ENCODE results near the gene AGBL1. TPM values are rescaled to one million over a fixed set of nuclear protein-coding genes. Genes with fewer than 3 reads are reported as not detected.
"Not testable (repeated sequence)": the region's sequence is repeated elsewhere in the genome, so short reads cannot be mapped to it uniquely, and the experiment has no call there.

The AGBL1 gene
- total and polyA plus RNA-seq, 7 donors, result 0.96 to 34.8 (median 6.6) TPM

DNA sequence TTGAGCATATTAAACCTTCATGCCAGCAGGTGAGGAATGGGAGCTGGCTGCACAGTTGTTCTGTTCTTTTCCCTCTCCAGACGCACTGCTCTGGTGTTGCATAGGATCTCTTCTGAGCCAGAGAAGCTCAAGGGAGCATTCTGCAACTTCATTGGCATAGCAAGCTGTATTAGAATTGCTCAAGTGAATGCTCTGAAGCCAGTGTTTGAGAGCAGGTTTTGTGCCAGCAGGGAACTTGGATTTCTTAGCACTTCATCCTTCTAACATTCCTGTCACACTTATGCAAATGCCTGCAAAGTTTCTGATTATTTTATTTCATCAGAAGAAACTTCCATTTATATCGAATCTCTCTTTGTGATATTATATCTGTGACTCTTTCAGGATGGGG is 366.6 kb downstream of the AGBL1 start:
- DNase-seq, result no peak
- 56 to 78% (median 59%) methylated on average over 2 of the region's 2 CpGs for WGBS, 3 donors
- TF ChIP-seq, protein P1, sequence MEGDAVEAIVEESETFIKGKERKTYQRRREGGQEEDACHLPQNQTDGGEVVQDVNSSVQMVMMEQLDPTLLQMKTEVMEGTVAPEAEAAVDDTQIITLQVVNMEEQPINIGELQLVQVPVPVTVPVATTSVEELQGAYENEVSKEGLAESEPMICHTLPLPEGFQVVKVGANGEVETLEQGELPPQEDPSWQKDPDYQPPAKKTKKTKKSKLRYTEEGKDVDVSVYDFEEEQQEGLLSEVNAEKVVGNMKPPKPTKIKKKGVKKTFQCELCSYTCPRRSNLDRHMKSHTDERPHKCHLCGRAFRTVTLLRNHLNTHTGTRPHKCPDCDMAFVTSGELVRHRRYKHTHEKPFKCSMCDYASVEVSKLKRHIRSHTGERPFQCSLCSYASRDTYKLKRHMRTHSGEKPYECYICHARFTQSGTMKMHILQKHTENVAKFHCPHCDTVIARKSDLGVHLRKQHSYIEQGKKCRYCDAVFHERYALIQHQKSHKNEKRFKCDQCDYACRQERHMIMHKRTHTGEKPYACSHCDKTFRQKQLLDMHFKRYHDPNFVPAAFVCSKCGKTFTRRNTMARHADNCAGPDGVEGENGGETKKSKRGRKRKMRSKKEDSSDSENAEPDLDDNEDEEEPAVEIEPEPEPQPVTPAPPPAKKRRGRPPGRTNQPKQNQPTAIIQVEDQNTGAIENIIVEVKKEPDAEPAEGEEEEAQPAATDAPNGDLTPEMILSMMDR (IDR thresholded peaks at IDR 0.05), result no peak
- no peak overlapping the region for H3K27ac ChIP-seq
- no peaks in the 10 kb centered on the region for H3K27me3 ChIP-seq (ENCODE audit: insufficient read depth in 3 of 3, low read length in 2 of 3)
- no peaks in the 10 kb centered on the region for H3K36me3 ChIP-seq (ENCODE audit: insufficient read depth in 1 of 2, low read depth in 1 of 2)
- no peaks in the 10 kb centered on the region for H3K9me3 ChIP-seq
- intact Hi-C loops (cut with DNase I), result no loop called here
- ATAC-seq, result no peak
- H3K4me1 ChIP-seq, result no peaks in the 10 kb centered on the region
- H3K4me3 ChIP-seq, result no peak overlapping the region

DNA sequence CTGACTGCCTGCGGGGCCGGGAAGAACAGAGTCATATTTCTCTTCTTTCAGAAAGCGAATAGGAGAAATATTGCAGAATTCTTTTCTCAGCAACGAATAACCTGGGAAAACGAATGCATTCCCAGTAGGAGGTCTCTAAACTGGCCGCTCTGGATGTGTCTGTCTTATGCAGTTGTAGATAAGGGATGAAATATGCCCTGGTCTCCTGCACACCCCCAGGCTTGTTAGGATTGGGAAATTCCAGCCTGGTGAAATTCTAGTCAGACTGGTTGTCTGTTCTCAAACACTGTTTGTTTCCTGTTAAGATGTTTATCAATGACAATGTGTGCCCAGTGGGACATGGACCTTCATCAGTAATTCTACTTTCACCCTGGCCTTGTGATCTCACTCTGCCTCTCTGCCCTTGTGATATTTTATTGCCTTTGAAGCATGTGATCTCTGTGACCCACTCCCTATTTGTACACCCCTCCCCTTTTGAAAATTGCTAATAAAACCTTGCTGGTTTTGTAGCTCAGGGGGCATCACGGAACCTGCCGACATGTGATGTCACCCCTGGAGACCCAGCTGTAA is 385.9 kb downstream of the AGBL1 start:
- DNase-seq; H3K4me3 ChIP-seq; ATAC-seq; H3K36me3 ChIP-seq (ENCODE audit: insufficient read depth in 1 of 2, low read depth in 1 of 2); H3K27me3 ChIP-seq (ENCODE audit: insufficient read depth in 3 of 3, low read length in 2 of 3); H3K4me1 ChIP-seq; intact Hi-C loops (cut with DNase I); H3K27ac ChIP-seq; H3K9me3 ChIP-seq: not testable (repeated sequence)
- 88 to 89% (median 88%) methylated on average over 8 of the region's 8 CpGs for WGBS, 3 donors

DNA sequence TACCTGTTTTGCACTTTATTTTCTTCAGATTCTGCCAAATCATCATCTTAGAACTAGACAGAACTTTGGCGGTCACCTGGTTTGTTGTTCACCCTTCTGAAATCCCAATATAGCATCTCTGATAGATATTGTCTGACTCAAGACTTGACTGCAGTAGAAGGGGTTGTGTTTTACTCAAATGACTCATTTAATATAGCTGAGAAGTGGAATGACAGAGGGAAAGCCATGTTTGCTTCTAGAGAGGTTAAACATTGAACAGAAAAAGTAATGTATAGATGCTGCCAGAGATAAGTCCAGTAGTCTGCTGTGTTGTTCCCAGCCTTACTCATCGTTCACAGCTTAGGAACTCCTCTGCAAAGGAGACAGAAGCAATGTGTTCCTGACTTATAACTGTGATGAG is 402.0 kb downstream of the AGBL1 start:
- 86 to 89% (median 88%) methylated on average over 2 of the region's 2 CpGs for WGBS, 3 donors
- intact Hi-C loops (cut with DNase I), result no loop called here

DNA sequence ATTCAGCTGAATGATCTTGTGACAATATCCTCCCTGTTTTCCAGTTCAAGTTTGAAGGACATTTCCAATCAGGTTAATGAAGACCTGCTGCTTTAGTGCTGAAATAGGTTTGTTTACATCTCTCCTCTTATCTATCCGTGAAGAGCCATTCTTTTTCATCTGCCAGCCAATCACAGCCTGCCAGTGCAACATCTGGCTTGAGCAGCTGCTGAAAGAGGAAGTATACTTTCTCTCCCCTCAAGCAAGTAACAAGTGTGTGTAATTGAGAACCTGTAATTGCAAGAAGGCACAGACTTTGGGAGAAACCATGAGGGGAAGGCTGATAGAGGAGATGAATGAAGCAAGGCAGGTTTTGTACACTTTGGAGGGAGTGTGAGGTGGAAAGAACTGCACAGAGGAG is 404.3 kb downstream of the AGBL1 start:
- TF ChIP-seq, protein P1 (IDR thresholded peaks at IDR 0.05), result no peak
- no peaks in the 10 kb centered on the region for H3K36me3 ChIP-seq (ENCODE audit: insufficient read depth in 1 of 2, low read depth in 1 of 2)
- H3K27me3 ChIP-seq (ENCODE audit: insufficient read depth in 3 of 3, low read length in 2 of 3), result no peaks in the 10 kb centered on the region
- ATAC-seq (no peak), DNase-seq (no peak)
- H3K9me3 ChIP-seq, result no peaks in the 10 kb centered on the region
- intact Hi-C loops (cut with DNase I), result no loop called here
- H3K4me1 ChIP-seq, result no peaks in the 10 kb centered on the region
- H3K4me3 ChIP-seq, result no peak overlapping the region
- 21 to 32% (median 23%) methylated on average over 1 of the region's 1 CpG for WGBS, 3 donors
- no peak overlapping the region for H3K27ac ChIP-seq

More for the DNA sequence above, 402.0 kb downstream of the AGBL1 start:
- Histone ChIP-seq H3K36me3 (ENCODE audit: insufficient read depth in 1 of 2, low read depth in 1 of 2) (no peaks in the 10 kb centered on the region), H3K4me1 (no peaks in the 10 kb centered on the region), H3K27ac (no peak overlapping the region), H3K27me3 (ENCODE audit: insufficient read depth in 3 of 3, low read length in 2 of 3) (no peaks in the 10 kb centered on the region), H3K4me3 (no peak overlapping the region), H3K9me3 (no peaks in the 10 kb centered on the region)
- no peak for ATAC-seq
- no peak for DNase-seq
- TF ChIP-seq, protein P1 (IDR thresholded peaks at IDR 0.05), result no peak

DNA sequence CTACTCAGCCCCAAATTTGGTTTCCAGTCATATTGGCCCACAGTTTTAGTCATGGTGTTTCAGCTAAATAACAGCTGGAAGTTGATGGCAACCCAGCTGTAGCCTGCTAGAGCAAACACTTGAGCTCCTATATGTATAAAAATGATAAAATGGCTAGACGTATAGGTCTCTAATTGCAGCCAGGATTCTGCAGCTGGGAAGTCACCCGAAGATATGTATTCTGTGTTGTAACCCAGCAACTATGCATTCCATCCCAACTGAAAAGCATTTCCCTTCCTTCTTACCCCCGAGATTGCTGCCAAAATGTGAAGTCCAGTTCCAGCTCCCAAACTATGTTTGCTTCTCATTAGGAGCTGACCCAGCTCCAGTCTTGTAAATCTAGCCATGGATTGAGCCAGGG is 408.4 kb downstream of the AGBL1 start:
- Histone ChIP-seq H3K27me3 (ENCODE audit: insufficient read depth in 3 of 3, low read length in 2 of 3) (no peaks in the 10 kb centered on the region), H3K4me3 (no peak overlapping the region), H3K4me1 (no peaks in the 10 kb centered on the region), H3K36me3 (ENCODE audit: insufficient read depth in 1 of 2, low read depth in 1 of 2) (no peaks in the 10 kb centered on the region), H3K9me3 (no peaks in the 10 kb centered on the region), H3K27ac (no peak overlapping the region)
- intact Hi-C loops (cut with DNase I), result no loop called here
- 43 to 53% (median 48%) methylated on average over 3 of the region's 3 CpGs for WGBS, 3 donors
- DNase-seq (no peak), ATAC-seq (no peak)
- TF ChIP-seq, protein P1 (IDR thresholded peaks at IDR 0.05), result no peak

All from psoas muscle (tissue), 8 donors.